Kidney glomerular epithelial cell (primary cell): Measurements from ENCODE around the gene DUSP5.

Experiments
- DNase-seq: peaks from one replicate; lab custom pipeline; 2025; lab: John Stamatoyannopoulos, UW

The DUSP5 gene

DNA sequence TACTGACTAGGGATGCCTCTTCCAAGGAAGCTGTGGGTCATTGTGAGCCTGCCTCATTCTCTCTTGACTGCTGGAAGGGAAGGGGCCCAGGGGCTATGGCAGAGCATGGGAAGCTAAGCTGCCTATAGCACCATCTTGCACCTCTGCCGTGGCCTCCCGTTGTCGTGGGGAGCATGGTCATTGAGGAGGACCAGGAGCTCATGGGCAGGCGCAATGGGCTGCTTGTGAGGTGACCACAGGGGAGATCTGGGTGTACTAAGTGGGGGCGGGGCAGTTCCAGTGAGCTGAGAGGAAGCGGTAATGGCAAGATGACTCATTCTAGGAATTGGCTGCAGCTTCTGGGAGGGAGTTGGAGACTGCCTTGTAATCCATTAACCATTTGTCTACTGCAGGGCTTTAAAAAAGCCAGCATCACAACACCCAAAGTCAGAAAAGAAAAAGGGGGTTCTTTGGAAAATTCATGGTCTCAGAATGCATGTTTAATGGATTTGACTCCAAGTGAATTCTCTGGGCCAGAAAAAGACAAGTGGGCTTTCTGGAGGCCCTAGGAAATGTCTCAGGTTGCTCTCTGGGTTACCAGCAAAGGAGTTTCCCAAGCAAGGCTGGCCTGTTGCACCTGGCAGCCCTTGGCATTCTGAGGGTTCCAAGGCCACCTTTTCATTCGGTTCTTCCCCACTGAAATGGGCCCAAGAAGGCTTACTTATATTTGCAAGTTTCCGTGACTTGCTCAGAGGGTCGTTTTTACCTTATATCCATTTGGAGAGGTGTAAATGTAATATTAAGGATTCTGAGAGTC lies 3.6 kb downstream of the DUSP5 start:
- DNase-seq: peak; percentile 92

DNA sequence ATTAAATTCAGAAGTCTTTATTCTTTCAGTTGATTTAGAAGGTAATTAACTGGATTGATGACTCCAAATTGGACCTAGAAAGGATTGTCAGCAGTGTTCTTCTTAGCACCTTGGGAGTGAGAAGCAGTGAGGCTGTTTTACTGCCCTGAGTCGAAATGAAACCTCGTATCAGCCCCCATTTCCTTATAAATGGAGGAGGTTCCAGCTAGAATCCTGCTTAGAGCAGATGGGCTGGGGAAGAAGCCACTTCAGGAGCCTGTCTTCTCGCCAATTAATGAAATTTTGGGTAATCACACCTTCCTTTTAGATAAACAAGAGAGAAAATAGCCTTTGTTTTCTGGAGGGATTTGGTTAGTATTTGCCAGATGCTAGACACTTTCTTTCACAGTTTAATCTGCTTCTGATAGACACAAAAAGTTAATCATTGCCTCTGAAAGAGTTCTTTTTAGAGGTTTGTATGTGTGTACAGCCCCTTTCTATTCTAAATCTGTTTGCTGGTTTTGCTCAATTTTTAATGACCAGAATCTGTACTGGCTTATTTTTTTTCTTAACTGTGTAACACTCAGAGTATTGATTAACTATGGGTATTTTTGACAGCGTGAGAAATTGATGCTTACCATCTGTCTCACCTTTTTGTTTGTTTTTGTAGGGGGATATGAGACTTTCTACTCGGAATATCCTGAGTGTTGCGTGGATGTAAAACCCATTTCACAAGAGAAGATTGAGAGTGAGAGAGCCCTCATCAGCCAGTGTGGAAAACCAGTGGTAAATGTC lies 4.6 kb downstream of the DUSP5 start:
- DNase-seq: no peak

DNA sequence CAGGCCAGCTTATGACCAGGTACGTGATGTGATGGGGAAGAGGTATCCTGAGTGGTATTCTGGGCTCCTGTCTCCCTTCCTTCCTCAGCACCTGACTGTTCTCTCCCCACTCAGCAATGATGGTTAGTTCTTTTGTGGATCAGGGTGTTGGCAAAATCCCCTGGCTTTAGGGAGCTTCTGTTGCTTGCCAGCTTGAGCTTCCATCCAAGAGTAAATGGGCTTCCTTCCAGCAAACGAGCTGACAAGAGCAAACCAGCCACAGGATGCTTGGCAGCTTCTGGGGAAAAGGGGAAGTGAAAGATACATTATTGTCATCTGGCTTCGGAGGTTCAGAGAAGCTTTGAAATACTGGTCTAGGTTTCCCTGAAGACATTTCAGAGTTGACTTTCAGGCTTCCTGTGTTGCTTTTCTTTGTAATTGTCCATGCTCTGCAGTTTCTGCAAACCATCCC lies 5.2 kb downstream of the DUSP5 start:
- DNase-seq: no peak

DNA sequence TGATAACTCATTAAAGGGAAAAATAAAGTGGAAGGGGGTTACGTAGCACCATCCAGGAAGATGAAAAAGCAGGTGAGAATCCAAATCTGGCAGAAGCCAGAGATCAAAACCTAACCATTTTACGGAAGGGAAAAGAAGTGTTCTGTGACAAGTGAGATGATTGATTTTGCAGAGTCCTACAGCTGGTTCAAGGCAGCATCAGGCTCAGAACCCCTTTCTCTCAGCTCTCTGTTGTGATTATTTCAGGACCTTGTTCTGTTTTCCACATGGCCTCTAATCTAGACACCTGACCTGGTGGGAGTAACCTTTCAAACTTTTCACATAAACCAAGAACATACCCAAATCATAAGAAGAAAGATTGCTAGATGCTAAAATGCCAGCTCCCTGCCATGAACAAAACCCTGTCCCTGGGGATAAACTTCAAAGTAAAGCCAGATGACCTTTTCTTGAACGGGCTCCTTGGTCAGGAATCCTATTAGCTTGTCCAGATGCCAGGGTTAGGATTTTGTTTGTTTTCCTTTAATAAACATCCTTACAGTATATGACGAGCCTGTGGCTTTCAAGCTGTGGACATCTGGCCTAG lies 5.9 kb downstream of the DUSP5 start:
- DNase-seq: no peak

DNA sequence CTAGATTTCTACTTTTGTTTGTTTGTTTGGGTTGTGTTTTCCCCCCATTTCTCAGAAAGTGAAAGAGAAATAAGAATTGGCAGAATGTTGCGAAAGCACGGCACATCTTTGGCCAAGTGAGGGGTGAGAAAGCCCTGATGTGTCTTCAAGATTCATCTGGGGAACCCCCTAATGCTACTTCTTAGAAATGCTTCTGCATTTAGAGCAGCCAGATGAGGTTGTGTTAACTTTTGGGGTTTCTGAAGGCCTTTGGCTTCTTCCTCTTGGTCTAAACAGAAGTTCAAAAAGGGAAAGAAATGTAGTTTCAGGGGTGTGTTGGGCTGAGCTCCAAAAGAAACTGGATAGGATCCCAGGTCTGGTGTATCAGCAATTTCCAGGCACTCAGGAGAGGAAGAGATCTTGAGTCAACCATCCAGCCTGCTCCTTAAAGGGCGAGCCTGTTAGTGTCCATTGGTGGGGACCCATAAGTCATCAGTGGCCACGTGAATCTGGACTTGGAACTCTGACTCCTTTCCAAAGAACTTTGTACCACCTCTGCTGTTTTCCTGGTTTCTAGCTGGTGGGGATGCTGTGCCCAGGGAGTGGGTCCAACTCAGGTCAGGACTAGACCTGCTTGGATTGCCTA lies 6.5 kb downstream of the DUSP5 start:
- DNase-seq: no peak

DNA sequence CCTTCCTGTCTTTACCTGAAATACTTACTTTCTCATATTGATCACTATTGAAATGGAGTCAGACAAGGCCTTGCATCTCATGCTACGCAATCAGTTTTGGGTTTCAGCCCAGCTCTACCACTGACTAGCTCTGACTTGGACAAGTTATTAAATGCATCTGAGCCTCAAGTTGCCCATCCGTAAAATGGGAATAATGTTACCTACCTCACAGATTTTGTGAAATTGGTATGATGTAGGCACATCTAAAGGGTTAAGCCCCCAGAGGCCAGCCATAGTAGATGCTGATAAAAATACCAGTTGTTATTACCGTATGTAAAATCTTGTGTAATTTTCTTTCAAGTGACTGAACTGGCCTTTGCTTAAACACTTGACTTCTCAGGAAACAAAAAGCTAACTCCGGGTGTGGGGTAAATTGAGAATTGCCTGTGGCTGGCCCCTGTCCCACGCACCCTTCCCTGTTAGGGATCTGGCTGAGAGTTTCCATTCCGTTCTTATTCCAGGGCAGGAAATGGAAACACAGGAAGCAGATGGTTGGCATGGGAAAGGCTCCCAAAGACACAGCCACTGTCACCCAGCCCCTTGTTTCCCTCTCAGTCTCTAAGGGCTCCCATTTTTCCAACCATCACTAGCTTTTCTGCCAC lies 7.5 kb downstream of the DUSP5 start:
- DNase-seq: no peak

DNA sequence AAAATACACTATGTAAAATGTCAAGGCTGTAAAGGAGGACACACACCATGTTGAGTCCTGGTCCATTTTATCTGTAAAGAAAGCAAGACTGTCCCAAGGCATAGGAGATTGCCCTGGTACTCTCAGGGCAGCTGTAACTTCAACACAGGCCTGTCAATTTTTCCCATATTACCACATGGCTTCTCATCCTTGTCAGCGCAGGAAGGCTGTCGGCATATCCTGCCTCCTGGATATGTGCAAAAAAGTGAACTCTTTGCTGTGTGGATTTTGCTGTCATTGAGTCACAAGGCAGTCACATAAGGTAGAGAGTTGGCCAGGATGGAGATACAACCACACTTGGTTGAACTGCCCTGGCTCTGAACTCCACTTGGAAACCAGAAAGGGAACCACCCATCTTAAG lies 8.7 kb downstream of the DUSP5 start:
- no peak for DNase-seq

DNA sequence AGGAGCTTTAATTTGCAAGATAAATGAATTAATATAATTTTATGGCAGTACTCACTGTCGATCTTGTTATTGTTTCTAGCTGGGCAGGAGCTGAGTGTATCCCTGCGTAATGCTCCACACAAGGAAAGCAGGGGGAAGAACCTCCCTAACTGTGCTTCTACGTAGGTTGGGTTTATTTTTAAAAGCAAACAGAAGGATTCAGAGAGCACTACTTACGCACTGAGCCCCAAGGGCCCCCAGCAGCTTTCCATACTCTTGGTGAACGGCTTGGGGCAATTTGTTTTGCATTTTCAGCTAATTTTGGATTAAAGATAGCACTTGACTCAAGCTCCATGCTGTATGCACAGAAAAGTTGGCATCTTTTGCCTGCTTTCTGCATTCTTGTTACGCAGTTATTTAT lies 9.6 kb downstream of the DUSP5 start:
- no peak for DNase-seq

DNA sequence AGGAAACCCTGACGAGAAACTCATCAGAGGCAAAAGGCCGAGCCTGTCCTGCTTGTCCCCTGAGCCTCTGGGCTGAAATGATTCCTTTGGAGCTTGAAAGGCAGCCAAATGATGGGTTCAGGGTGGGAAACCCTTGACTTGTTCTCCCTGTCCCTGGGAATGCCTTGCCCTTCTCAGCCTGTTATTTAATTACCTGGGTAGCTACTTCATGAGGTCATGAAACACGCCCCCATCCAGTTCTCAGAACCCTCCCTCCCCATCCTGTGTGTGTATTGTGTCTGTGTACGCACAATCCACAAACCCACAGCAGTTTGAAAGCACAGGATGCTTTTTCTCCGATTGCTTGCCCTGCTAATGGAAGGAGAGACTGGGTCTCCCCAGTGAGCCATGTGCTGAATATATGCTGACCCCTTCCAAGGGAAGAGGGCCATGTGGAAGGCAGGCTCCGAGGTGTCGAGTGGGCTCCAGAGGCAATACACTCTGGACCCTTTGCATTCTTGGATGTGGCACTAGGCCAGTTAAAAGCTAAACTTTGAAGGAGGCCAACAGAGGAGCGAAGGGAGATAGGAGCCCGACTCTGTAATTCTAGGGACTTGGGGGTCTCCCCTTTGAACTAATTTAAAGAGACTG lies 10.6 kb downstream of the DUSP5 start:
- DNase-seq: no peak

DNA sequence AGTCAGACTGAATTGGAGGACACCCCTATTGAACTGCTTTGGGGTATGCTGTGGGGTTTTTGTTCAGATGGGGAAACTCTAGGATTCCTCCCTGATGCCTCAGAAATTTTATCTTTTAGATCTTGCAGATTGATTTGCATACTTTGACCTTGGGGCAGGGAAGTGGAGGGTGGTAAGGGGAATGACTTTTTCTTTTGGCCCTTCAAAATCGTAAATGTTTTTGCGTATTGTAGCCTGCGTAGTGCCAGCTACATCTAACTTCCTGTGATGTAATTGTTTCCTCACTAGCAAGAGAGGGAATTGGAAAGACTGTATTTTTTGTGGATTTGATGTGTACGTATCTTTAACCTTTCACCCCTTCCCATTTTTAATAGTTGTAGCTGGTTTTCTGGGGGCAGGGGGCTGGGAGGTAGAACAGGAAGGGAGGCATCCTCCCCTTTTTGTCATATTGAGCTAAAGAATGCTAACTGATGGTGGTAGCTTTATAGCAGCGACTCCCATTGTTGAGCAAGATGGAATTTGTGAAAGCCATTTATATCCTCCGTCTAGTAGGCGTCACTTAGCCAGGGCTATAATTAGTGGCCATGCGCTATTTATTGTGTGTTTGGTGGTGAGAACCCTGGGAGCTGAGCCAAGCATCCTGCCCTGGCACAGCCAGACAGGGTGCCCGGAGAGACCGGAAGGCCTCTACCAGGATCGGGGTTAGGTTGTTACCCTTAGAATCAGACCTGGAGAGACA lies 11.3 kb downstream of the DUSP5 start:
- DNase-seq: no peak

DNA sequence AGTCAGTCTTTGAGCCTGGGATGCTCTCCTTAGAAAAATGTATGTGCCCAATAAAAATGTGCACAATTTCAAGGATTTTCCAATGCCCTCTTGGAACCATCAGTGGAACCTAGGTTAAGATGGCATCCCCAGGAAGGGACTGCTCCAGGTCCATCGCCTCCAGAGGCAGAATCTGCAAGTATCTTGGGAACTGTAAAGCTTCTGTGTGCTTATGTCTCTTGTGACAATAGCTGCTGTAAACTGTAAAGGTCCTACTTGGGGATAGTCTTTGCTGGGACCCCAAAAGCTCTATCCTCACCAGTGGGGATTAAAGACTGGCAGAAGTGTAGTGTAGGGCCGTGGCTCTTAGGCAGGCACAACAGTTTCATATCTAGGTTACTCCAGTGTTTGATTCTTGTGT lies 11.9 kb downstream of the DUSP5 start:
- DNase-seq: no peak

DNA sequence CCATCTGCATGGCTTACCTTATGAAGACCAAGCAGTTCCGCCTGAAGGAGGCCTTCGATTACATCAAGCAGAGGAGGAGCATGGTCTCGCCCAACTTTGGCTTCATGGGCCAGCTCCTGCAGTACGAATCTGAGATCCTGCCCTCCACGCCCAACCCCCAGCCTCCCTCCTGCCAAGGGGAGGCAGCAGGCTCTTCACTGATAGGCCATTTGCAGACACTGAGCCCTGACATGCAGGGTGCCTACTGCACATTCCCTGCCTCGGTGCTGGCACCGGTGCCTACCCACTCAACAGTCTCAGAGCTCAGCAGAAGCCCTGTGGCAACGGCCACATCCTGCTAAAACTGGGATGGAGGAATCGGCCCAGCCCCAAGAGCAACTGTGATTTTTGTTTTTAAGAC lies 12.4 kb downstream of the DUSP5 start:
- no peak for DNase-seq

DNA sequence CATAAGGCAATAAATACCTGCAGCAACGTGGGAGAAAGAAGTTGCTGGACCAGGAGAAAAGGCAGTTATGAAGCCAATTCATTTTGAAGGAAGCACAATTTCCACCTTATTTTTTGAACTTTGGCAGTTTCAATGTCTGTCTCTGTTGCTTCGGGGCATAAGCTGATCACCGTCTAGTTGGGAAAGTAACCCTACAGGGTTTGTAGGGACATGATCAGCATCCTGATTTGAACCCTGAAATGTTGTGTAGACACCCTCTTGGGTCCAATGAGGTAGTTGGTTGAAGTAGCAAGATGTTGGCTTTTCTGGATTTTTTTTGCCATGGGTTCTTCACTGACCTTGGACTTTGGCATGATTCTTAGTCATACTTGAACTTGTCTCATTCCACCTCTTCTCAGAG lies 13.0 kb downstream of the DUSP5 start:
- no peak for DNase-seq

DNA sequence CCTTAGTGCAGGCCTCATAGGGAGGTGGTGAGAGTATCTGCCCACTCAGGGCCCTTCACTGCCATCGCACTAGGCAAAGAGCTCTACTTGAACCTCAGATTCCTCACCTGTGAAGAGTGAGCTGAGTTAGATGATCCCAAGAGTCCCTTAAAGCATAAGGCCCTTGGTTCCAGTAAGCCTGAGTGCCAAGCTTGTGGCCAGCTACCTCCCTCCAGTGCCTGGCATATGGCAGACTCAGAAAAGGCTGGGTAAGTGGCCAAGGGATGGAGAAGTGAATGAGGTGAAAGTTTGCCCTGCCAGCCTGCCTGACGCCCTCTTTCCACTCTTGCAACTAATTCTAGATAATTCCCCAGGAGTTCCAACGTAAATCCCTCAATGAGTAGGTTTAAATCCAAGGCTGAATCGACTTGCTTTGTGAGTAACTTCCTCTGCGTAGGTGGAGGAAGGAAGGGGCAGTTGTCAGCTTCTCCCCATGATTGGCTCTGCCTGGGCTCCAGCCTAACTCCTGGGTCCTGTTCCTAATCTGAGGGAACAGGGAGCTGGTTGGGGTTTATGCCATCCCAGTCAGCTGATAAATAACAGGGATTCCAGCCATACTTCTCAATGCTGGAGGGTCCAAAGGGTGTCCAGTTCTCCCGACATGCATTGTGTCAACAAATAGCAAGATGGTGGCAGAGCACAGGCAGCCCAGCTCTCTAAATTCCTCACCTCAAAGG lies 14.2 kb downstream of the DUSP5 start:
- DNase-seq: no peak

DNA sequence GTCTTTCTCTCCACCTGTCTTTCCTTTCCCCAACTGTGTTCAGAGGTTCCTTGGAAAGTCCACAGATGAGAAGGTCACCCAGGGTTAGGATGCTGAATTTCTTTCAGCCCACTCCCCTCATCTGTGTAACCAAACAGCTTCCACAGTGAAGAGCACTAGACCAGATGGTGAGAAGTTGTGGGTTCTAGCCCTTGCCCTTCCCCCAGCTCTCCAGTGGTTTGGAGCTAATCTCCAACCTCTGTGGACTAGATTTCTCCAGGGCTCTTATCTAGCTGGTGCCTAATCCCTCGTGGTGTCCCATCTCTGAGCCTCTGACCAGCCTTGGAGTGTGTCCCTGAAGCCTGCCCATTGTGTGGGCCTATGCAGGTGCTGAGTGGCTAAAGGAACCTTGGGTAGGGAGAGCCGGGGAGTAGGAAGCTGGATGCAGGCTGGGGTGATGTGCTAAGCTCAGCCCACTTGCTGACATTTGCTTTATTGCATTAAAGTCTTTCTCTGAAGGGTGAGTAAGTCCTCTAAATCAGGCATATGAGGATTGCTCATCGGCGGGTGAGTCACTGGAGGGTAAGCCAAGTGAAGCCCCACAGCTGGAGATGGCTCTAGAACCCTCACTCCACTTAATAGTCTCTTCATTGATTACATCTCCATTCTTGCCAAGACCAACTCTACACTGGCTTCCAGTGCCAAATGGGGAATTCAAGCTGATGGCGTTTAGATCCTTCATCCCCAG lies 14.9 kb downstream of the DUSP5 start:
- DNase-seq: peak; percentile 57

DNA sequence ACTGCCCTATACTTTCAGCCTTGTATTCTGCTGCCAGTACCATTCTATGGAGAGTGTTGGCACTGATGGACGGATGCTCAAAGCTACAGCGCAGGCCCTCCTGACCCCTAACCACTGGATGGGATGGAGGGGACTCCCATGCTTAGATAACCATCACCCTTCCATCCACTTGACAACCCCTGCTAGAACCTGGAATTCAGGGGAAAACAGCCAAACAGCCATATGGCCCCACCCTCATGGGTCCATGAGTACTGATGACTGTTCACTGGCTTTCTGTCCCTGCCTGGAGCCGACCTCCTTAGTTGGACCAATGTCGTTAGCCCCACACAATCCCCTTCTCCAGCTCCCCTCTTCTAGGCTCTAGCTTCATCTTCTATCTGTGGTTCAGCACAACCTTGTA lies 16.2 kb downstream of the DUSP5 start:
- DNase-seq: no peak

DNA sequence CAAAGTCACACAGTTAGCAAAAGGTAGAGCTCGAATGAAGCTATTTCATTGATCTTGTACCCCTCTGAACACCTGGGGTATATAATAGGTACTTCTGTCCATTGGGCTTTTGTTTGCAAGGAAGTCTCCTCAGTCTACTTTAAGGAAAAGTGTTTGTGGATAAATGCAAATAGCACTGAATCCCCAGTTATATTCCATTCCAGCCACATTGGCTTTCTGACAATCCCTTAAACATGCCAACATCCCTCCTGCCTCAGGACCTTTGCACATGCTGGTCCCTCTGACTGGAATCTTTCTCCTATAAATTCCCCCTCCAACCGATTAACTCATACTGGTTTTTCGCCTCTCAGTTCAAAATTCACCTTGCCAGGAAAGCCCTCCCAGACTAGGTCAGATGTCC lies 17.1 kb downstream of the DUSP5 start:
- DNase-seq: no peak

DNA sequence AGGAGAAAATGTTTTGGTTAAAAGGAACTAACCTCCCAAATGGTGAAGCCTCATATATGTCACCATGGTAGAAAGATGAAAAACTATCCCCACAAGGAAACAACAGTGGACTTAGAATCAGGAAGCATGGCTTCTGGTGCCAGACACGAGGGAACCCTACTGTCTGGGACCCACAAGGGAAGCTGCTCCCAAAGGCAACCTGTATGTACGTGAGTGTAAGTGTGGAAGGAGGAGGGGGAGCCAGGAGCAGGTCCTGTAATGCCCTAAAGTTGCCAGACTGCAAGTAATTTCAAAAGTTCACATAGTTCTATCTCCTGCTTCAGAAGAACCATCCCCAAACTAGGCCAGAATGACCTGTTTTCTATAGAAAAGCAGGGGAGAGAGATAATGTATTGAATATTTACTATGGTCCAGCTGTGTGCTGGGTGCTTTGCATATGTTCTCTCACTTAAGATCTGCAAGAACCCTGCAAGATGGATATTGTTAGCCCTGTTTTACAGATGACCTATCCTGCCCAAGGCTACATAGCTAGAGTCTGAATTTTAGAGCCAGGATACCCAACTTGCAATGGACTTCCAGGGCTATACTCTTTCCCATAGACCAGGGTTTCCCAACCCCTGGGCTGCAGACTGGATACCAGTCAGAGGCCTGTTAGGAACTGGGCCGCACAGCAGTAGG lies 19.2 kb downstream of the DUSP5 start:
- DNase-seq: no peak

DNA sequence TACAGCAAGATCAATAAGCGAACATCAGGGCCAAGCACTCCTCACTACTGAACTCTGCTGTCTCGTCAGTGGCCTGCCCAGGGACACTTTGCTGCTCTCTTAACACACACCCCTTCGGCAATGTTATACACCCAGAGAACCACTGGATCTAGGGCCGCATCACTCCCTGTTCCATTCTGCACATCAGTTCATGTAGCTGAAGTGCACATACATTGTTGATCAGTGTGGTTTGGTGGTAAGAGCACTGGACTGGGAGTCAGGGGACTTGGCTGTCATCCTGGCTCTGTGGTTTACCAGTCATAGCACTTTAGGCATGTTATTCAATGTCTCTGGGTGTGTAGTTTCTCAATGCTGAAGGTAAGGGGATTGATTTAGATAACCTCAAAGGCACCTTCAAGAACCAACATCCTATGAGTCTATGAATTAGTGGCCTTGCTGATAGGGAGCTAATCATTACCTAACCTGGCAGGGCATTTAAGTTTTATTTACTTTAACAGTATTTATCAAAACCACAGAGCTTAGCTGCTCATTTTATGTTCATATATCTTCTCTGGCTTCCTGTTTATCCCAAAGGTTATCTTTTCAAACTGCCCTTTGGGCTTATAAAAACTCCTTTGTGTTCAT lies 24.8 kb downstream of the DUSP5 start:
- peak; percentile 40 for DNase-seq
